Measurements from ENCODE around the gene NAT10. TPM values are rescaled to one million over a fixed set of nuclear protein-coding genes. Genes with fewer than 3 reads are reported as not detected.

NAT10 gene
- total RNA-seq, 1 experiment from 2014 or later: 48.7 TPM

GRCh38 chr11:34182921-34183685, 77.7 kb downstream of the NAT10 start:
- ChIA-PET POLR2A (ENCODE audit: unreplicated experiment) (no interaction called here), CTCF (no interaction called here)
- Histone ChIP-seq H3K9ac (ENCODE audit: low read length) (no peak overlapping the region), H3F3A (ENCODE audit: low read length, unreplicated experiment) (no peaks in the 10 kb centered on the region), H4K20me1 (ENCODE audit: low read length) (no peaks in the 10 kb centered on the region), H3K4me3 (ENCODE audit: low read length) (no peak overlapping the region), H3K79me2 (ENCODE audit: low read length) (no peaks in the 10 kb centered on the region), H3K9me2 (replicated peaks; ENCODE audit: low read length) (no peaks in the 10 kb centered on the region), H3K36me3 (ENCODE audit: low read depth, low read length) (no peaks in the 10 kb centered on the region), H3K9me3 (ENCODE audit: low read length) (no peaks in the 10 kb centered on the region), H3K27ac (ENCODE audit: low read length) (no peak overlapping the region), H3K27me3 (ENCODE audit: low read length) (no peaks in the 10 kb centered on the region), H2AFZ (ENCODE audit: low read length) (no peak overlapping the region), H3K4me2 (ENCODE audit: low read length) (no peak overlapping the region), H3K4me1 (ENCODE audit: insufficient read depth, low read length) (no peaks in the 10 kb centered on the region)
- no TSS peak for BruUV-seq (replicated peaks)
- ATAC-seq (no peak), DNase-seq (no peak)
- intact Hi-C loops (cut with micrococcal nuclease): no loop called here
- TF ChIP-seq EZH2phosphoT487 (IDR thresholded peaks at IDR 0.05; ENCODE audit: borderline replicate concordance, low read length) (no peak), EZH2 (IDR thresholded peaks at IDR 0.05; ENCODE audit: low read length, unreplicated experiment) (no peak)
- TF ChIP-seq, protein P1, sequence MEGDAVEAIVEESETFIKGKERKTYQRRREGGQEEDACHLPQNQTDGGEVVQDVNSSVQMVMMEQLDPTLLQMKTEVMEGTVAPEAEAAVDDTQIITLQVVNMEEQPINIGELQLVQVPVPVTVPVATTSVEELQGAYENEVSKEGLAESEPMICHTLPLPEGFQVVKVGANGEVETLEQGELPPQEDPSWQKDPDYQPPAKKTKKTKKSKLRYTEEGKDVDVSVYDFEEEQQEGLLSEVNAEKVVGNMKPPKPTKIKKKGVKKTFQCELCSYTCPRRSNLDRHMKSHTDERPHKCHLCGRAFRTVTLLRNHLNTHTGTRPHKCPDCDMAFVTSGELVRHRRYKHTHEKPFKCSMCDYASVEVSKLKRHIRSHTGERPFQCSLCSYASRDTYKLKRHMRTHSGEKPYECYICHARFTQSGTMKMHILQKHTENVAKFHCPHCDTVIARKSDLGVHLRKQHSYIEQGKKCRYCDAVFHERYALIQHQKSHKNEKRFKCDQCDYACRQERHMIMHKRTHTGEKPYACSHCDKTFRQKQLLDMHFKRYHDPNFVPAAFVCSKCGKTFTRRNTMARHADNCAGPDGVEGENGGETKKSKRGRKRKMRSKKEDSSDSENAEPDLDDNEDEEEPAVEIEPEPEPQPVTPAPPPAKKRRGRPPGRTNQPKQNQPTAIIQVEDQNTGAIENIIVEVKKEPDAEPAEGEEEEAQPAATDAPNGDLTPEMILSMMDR (conservative IDR thresholded peaks at IDR 0.05; ENCODE audit: low read depth, low read length): no peak

GRCh38 chr11:34183848-34184391, 78.5 kb downstream of the NAT10 start:
- no peaks in the 10 kb centered on the region for H3K79me2 ChIP-seq (ENCODE audit: low read length)
- no peaks in the 10 kb centered on the region for H3F3A ChIP-seq (ENCODE audit: low read length, unreplicated experiment)
- H3K9me3 ChIP-seq (ENCODE audit: low read length): no peaks in the 10 kb centered on the region
- H3K27me3 ChIP-seq (ENCODE audit: low read length): no peaks in the 10 kb centered on the region
- DNase-seq: no peak
- TF ChIP-seq EZH2 (IDR thresholded peaks at IDR 0.05; ENCODE audit: low read length, unreplicated experiment): no peak
- TF ChIP-seq EZH2phosphoT487 (IDR thresholded peaks at IDR 0.05; ENCODE audit: borderline replicate concordance, low read length): no peak
- ChIA-PET POLR2A (ENCODE audit: unreplicated experiment) (no interaction called here), CTCF (no interaction called here)
- H3K36me3 ChIP-seq (ENCODE audit: low read depth, low read length): no peaks in the 10 kb centered on the region
- ATAC-seq: no peak
- H3K4me1 ChIP-seq (ENCODE audit: insufficient read depth, low read length): no peaks in the 10 kb centered on the region
- no peak overlapping the region for H3K9ac ChIP-seq (ENCODE audit: low read length)
- H3K27ac ChIP-seq (ENCODE audit: low read length): no peak overlapping the region
- no peaks in the 10 kb centered on the region for H4K20me1 ChIP-seq (ENCODE audit: low read length)
- H3K4me3 ChIP-seq (ENCODE audit: low read length): no peak overlapping the region
- no TSS peak for BruUV-seq (replicated peaks)
- H2AFZ ChIP-seq (ENCODE audit: low read length): no peak overlapping the region
- H3K4me2 ChIP-seq (ENCODE audit: low read length): no peak overlapping the region
- intact Hi-C loops (cut with micrococcal nuclease): no loop called here
- no peaks in the 10 kb centered on the region for H3K9me2 ChIP-seq (replicated peaks; ENCODE audit: low read length)

GRCh38 chr11:34184505-34185015, 79.1 kb downstream of the NAT10 start:
- ChIA-PET POLR2A (ENCODE audit: unreplicated experiment) (no interaction called here), CTCF (no interaction called here)
- Histone ChIP-seq H3K79me2 (ENCODE audit: low read length) (no peaks in the 10 kb centered on the region), H3K4me3 (ENCODE audit: low read length) (no peak overlapping the region), H3F3A (ENCODE audit: low read length, unreplicated experiment) (no peaks in the 10 kb centered on the region), H2AFZ (ENCODE audit: low read length) (no peak overlapping the region), H3K36me3 (ENCODE audit: low read depth, low read length) (no peaks in the 10 kb centered on the region), H3K9me2 (replicated peaks; ENCODE audit: low read length) (no peaks in the 10 kb centered on the region), H3K27me3 (ENCODE audit: low read length) (no peaks in the 10 kb centered on the region), H3K4me2 (ENCODE audit: low read length) (no peak overlapping the region), H4K20me1 (ENCODE audit: low read length) (no peaks in the 10 kb centered on the region), H3K27ac (ENCODE audit: low read length) (no peak overlapping the region), H3K4me1 (ENCODE audit: insufficient read depth, low read length) (no peaks in the 10 kb centered on the region), H3K9ac (ENCODE audit: low read length) (no peak overlapping the region), H3K9me3 (ENCODE audit: low read length) (no peaks in the 10 kb centered on the region)
- DNase-seq: no peak
- TF ChIP-seq, protein P1 (conservative IDR thresholded peaks at IDR 0.05; ENCODE audit: low read depth, low read length): no peak
- TF ChIP-seq EZH2 (IDR thresholded peaks at IDR 0.05; ENCODE audit: low read length, unreplicated experiment): no peak
- TF ChIP-seq EZH2phosphoT487 (IDR thresholded peaks at IDR 0.05; ENCODE audit: borderline replicate concordance, low read length): no peak
- intact Hi-C loops (cut with micrococcal nuclease): no loop called here
- BruUV-seq (replicated peaks): no TSS peak
- no peak for ATAC-seq
